SK-N-SH treated with all-trans-retinoic acid at 6 μM for 48 hours (cell line): ENCODE data around the gene SLC26A2.

Experiments
- PPARA ChIP-seq: fragments of 250-450 bp; sonication (Bioruptor Pico); IDR thresholded peaks from 2 replicates; pipeline ENCODE4 v1.5.0; 2020; ENCODE audit warnings: mild to moderate bottlenecking, borderline replicate concordance
- RARB ChIP-seq: fragments of 250-450 bp; sonication (Bioruptor Pico); IDR thresholded peaks from 2 replicates; pipeline ENCODE4 v1.8.0; 2021; ENCODE audit warnings: mild to moderate bottlenecking, moderate library complexity
- SNAI2 ChIP-seq: fragments of 250-450 bp; sonication (Bioruptor Pico); IDR thresholded peaks from 2 replicates; pipeline ENCODE4 v1.5.0; 2020; ENCODE audit warnings: mild to moderate bottlenecking, moderate library complexity
- ZC3H10 ChIP-seq: fragments of 250-450 bp; sonication (Bioruptor Pico); IDR thresholded peaks from 2 replicates; pipeline ENCODE4 v1.5.1; 2021; ENCODE audit warnings: mild to moderate bottlenecking, moderate library complexity
- ZNF70 ChIP-seq: fragments of 450-650 bp; formaldehyde crosslinking; IDR thresholded peaks from 2 replicates; pipeline ENCODE4 v1.5.0; 2020; ENCODE audit warnings: mild to moderate bottlenecking, moderate library complexity
- ZNF8 ChIP-seq: fragments of 450-650 bp; formaldehyde crosslinking; IDR thresholded peaks from 2 replicates; pipeline ENCODE4 v1.5.0; 2020; ENCODE audit warnings: mild to moderate bottlenecking, moderate library complexity
- TF ChIP-seq, protein P1 (sequence below): fragments of 250-450 bp; sonication (Bioruptor Pico); IDR thresholded peaks from 2 replicates; pipeline ENCODE4 v1.8.0; 2020; ENCODE audit warnings: mild to moderate bottlenecking, moderate library complexity, borderline replicate concordance
- TF ChIP-seq, protein P2 (sequence below): fragments of 250-450 bp; sonication (Bioruptor Pico); IDR thresholded peaks from 2 replicates; pipeline ENCODE4 v1.5.1; 2020; ENCODE audit warnings: low read depth, mild to moderate bottlenecking, moderate library complexity

DNA sequence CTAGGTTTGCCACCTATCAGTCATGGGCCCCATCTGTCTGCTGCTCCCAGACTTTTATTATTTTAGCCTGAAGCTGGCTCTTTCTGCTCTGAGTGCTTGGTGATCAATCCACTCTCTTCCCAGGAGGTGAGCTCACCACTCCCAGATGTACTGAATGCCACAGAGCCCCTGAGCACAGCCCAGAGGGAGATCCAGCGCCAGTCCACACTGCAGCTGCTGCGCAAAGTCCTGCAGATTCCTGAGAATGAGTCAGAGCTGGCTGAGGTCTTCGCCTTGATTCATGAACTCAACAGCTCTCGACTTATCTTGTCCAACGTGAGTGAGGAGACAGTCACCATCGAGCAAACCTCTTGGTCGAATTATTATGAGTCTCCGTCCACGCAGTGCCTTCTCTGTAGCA is 76.0 kb downstream of the SLC26A2 start:
- TF ChIP-seq ZNF70 (no peak), ZNF8 (CRISPR knock-in tag) (no peak), ZC3H10 (no peak), SNAI2 (CRISPR knock-in tag) (no peak), PPARA (CRISPR knock-in tag) (no peak), RARB (CRISPR knock-in tag) (no peak)
- TF ChIP-seq, protein P1, sequence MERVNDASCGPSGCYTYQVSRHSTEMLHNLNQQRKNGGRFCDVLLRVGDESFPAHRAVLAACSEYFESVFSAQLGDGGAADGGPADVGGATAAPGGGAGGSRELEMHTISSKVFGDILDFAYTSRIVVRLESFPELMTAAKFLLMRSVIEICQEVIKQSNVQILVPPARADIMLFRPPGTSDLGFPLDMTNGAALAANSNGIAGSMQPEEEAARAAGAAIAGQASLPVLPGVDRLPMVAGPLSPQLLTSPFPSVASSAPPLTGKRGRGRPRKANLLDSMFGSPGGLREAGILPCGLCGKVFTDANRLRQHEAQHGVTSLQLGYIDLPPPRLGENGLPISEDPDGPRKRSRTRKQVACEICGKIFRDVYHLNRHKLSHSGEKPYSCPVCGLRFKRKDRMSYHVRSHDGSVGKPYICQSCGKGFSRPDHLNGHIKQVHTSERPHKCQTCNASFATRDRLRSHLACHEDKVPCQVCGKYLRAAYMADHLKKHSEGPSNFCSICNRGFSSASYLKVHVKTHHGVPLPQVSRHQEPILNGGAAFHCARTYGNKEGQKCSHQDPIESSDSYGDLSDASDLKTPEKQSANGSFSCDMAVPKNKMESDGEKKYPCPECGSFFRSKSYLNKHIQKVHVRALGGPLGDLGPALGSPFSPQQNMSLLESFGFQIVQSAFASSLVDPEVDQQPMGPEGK (CRISPR knock-in tag) = no peak
- TF ChIP-seq, protein P2, sequence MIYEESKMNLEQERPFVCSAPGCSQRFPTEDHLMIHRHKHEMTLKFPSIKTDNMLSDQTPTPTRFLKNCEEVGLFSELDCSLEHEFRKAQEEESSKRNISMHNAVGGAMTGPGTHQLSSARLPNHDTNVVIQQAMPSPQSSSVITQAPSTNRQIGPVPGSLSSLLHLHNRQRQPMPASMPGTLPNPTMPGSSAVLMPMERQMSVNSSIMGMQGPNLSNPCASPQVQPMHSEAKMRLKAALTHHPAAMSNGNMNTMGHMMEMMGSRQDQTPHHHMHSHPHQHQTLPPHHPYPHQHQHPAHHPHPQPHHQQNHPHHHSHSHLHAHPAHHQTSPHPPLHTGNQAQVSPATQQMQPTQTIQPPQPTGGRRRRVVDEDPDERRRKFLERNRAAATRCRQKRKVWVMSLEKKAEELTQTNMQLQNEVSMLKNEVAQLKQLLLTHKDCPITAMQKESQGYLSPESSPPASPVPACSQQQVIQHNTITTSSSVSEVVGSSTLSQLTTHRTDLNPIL (CRISPR knock-in tag) = no peak
